Osteocyte (in vitro differentiated cells): ENCODE data around the gene FOXF2. TPM values are rescaled to one million over a fixed set of nuclear protein-coding genes. Genes with fewer than 3 reads are reported as not detected.

Source experiments
- DNase-seq: peaks from one replicate; pipeline ENCODE4 v3.0.0; 2021; ENCODE audit warnings: mixed read lengths; ENCODE audit not compliant: unreplicated experiment; ENCODE audit errors: extremely low spot score
- H3K27ac Mint-ChIP-seq: one replicate; pipeline ENCODE4 v1.8.0; 2021; ENCODE audit warnings: mild to moderate bottlenecking, mixed read lengths; ENCODE audit not compliant: unreplicated experiment
- H3K27me3 Mint-ChIP-seq: one replicate; pipeline ENCODE4 v1.8.0; 2021; ENCODE audit warnings: mixed read lengths; ENCODE audit not compliant: unreplicated experiment
- H3K36me3 Mint-ChIP-seq: one replicate; pipeline ENCODE4 v1.8.0; 2021; ENCODE audit warnings: mixed read lengths; ENCODE audit not compliant: unreplicated experiment
- H3K4me1 Mint-ChIP-seq: one replicate; pipeline ENCODE4 v1.8.0; 2021; ENCODE audit warnings: mixed read lengths; ENCODE audit not compliant: unreplicated experiment
- H3K4me3 Mint-ChIP-seq: one replicate; pipeline ENCODE4 v1.8.0; 2021; ENCODE audit warnings: mild to moderate bottlenecking, moderate library complexity, mixed read lengths; ENCODE audit not compliant: unreplicated experiment
- H3K9me3 Mint-ChIP-seq: one replicate; pipeline ENCODE4 v1.8.0; 2021; ENCODE audit warnings: mixed read lengths; ENCODE audit not compliant: unreplicated experiment
- CTCF ChIP-seq: fragments of 200-600 bp; sonication (generic); IDR thresholded peaks from 2 replicates; pipeline ENCODE4 v1.5.0; 2021; ENCODE audit warnings: antibody characterized with exemption, mild to moderate bottlenecking, moderate library complexity
- total RNA-seq: library from RNA; stranded (reverse); gene quantifications from 2 replicates; pipeline ENCODE4 v1.2.1, GENCODE V29; 2021

The FOXF2 gene
- total RNA-seq, 1 donor from 2014 or later, result 1.8 TPM

- H3K4me3 Mint-ChIP-seq, result no peak overlapping the region
- peaks cover 5% of the 10 kb centered on the region for H3K4me1 Mint-ChIP-seq
- H3K9me3 Mint-ChIP-seq, result no peaks in the 10 kb centered on the region
- H3K27ac Mint-ChIP-seq, result no peak overlapping the region
- H3K27me3 Mint-ChIP-seq, result peaks cover 35% of the 10 kb centered on the region
- DNase-seq, result no peak
- no peak for TF ChIP-seq CTCF
- no peaks in the 10 kb centered on the region for H3K36me3 Mint-ChIP-seq
Measured at GRCh38 chr6:1400126-1400850, 10.9 kb downstream of the FOXF2 start.

GRCh38 chr6:1402369-1402768 lies 13.0 kb downstream of the FOXF2 start:
- no peak overlapping the region for H3K4me3 Mint-ChIP-seq
- no peak overlapping the region for H3K27ac Mint-ChIP-seq
- H3K36me3 Mint-ChIP-seq, result no peaks in the 10 kb centered on the region
- DNase-seq, result no peak
- H3K9me3 Mint-ChIP-seq, result no peaks in the 10 kb centered on the region
- H3K4me1 Mint-ChIP-seq, result no peaks in the 10 kb centered on the region
- H3K27me3 Mint-ChIP-seq, result peaks cover 17% of the 10 kb centered on the region
- TF ChIP-seq CTCF, result no peak

- no peak for DNase-seq
- Mint-ChIP-seq H3K9me3 (no peaks in the 10 kb centered on the region), H3K4me1 (no peaks in the 10 kb centered on the region), H3K36me3 (no peaks in the 10 kb centered on the region), H3K27ac (no peak overlapping the region), H3K27me3 (peaks cover 14% of the 10 kb centered on the region), H3K4me3 (no peak overlapping the region)
- no peak for TF ChIP-seq CTCF
Measured at GRCh38 chr6:1402868-1403267, 13.5 kb downstream of the FOXF2 start.

- no peak overlapping the region for H3K4me3 Mint-ChIP-seq
- H3K4me1 Mint-ChIP-seq, result no peaks in the 10 kb centered on the region
- no peak overlapping the region for H3K27ac Mint-ChIP-seq
- H3K9me3 Mint-ChIP-seq, result no peaks in the 10 kb centered on the region
- no peaks in the 10 kb centered on the region for H3K36me3 Mint-ChIP-seq
- TF ChIP-seq CTCF, result no peak
- H3K27me3 Mint-ChIP-seq, result peaks cover 14% of the 10 kb centered on the region
- DNase-seq, result no peak
Measured at GRCh38 chr6:1403851-1404712, 14.7 kb downstream of the FOXF2 start.

GRCh38 chr6:1404713-1405098 lies 15.3 kb downstream of the FOXF2 start:
- Mint-ChIP-seq H3K27ac (no peak overlapping the region), H3K4me1 (no peaks in the 10 kb centered on the region), H3K4me3 (no peak overlapping the region), H3K27me3 (peaks cover 14% of the 10 kb centered on the region), H3K36me3 (no peaks in the 10 kb centered on the region), H3K9me3 (no peaks in the 10 kb centered on the region)
- no peak for DNase-seq
- no peak for TF ChIP-seq CTCF
